ENCODE data around the gene CACNA1C.

GRCh38 chr12:2668816-2669215 lies 616.0 kb downstream of the CACNA1C start:
- no peak for TF ChIP-seq CTCF (IDR thresholded peaks at IDR 0.05)
- TF ChIP-seq POLR2A (IDR thresholded peaks at IDR 0.05) = no peak
- TF ChIP-seq EP300 (IDR thresholded peaks at IDR 0.05) = no peak
